Skin of body (tissue), 2 donors: ENCODE results near the gene SNORC. TPM values are rescaled to one million over a fixed set of nuclear protein-coding genes. Genes with fewer than 3 reads are reported as not detected.

Experiments used
- DNase-seq: peaks from one replicate; lab custom pipeline; 2025; lab: John Stamatoyannopoulos, UW
- total RNA-seq: library from RNA; depleted of rRNA; stranded (reverse); fragments of >200 nt; gene quantifications from one replicate; pipeline ENCODE4 v1.2.3, GENCODE V29; 2014

The SNORC gene
- total RNA-seq, 1 donor from 2014 or later: 0.30 TPM

GRCh38 chr2:232882505-232883115 lies 12.5 kb downstream of the SNORC start:
- DNase-seq: no peak

- DNase-seq: no peak
These were observed 13.2 kb downstream of the SNORC start for GRCh38 chr2:232883116-232883721.

GRCh38 chr2:232884001-232884421 lies 13.9 kb downstream of the SNORC start:
- DNase-seq: no peak

GRCh38 chr2:232884549-232885263 lies 14.6 kb downstream of the SNORC start:
- no peak for DNase-seq

- DNase-seq: no peak
These were observed 15.3 kb downstream of the SNORC start for GRCh38 chr2:232885264-232885961.

GRCh38 chr2:232886176-232886575 lies 16.1 kb downstream of the SNORC start:
- DNase-seq: no peak

GRCh38 chr2:232886632-232887031 lies 16.6 kb downstream of the SNORC start:
- DNase-seq: no peak

- no peak for DNase-seq
These were observed 17.2 kb downstream of the SNORC start for GRCh38 chr2:232887171-232887850.

- no peak for DNase-seq
These were observed 18.2 kb downstream of the SNORC start for GRCh38 chr2:232888099-232888836.

GRCh38 chr2:232888839-232889529 lies 18.9 kb downstream of the SNORC start:
- DNase-seq: no peak

- DNase-seq: no peak
These were observed 19.9 kb downstream of the SNORC start for GRCh38 chr2:232889876-232890401.

GRCh38 chr2:232890536-232890895 lies 20.5 kb downstream of the SNORC start:
- DNase-seq: no peak

GRCh38 chr2:232890896-232891601 lies 21.0 kb downstream of the SNORC start:
- no peak for DNase-seq

- no peak for DNase-seq
These were observed 21.6 kb downstream of the SNORC start for GRCh38 chr2:232891621-232892071.

- DNase-seq: no peak
These were observed 22.2 kb downstream of the SNORC start for GRCh38 chr2:232892221-232892620.

GRCh38 chr2:232892843-232893242 lies 22.8 kb downstream of the SNORC start:
- DNase-seq: no peak

GRCh38 chr2:232893834-232894233 lies 23.8 kb downstream of the SNORC start:
- DNase-seq: no peak

- no peak for DNase-seq
These were observed 24.2 kb downstream of the SNORC start for GRCh38 chr2:232894251-232894650.

- no peak for DNase-seq
These were observed 24.7 kb downstream of the SNORC start for GRCh38 chr2:232894746-232895145.
